Astrocyte of the spinal cord (primary cell): ENCODE data around the gene SPTSSA.
"Not testable (repeated sequence)": the region's sequence is repeated elsewhere in the genome, so short reads cannot be mapped to it uniquely, and the experiment has no call there.

Experiments used
- DNase-seq: peaks from one replicate; pipeline ENCODE4 v3.0.0; 2011; ENCODE audit warnings: low read depth, low spot score
- H3K4me3 ChIP-seq: 2 replicates; pipeline ENCODE4 v1.5.1; 2011; ENCODE audit warnings: low read depth, mild to moderate bottlenecking, low read length, moderate library complexity
- in situ Hi-C: cut with HindIII; loops from 2 replicates; pipeline ENCODE4 v1.10.0; 2017; ENCODE audit warnings: low sequenced_read_pairs
- TF ChIP-seq, protein P1 (sequence below): IDR thresholded peaks from 2 replicates; pipeline ENCODE4 v1.5.1; 2012; ENCODE audit warnings: low read depth, mild to moderate bottlenecking, low read length, inconsistent platforms

Gene SPTSSA

DNA sequence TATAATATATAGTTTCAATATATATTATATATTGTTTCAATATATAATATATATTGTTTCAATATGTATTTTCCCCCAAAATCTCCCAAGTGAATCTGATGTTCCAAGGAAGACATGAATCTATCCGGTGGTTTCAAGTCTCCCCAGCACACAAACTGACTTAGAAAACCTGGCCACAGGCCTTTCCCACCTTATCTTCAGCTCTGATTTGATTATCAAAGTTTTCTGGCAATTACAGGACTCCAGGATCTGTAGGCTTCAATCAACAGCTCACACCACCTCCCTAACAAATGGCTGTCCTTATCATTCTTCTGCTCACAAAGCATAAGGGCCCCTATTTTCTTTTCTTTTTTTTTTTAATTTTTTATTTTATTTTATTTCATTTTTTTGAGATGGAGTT lies 22.7 kb upstream of the SPTSSA start:
- no peak overlapping the region for H3K4me3 ChIP-seq
- in situ Hi-C loops = no loop called here
- TF ChIP-seq, protein P1, sequence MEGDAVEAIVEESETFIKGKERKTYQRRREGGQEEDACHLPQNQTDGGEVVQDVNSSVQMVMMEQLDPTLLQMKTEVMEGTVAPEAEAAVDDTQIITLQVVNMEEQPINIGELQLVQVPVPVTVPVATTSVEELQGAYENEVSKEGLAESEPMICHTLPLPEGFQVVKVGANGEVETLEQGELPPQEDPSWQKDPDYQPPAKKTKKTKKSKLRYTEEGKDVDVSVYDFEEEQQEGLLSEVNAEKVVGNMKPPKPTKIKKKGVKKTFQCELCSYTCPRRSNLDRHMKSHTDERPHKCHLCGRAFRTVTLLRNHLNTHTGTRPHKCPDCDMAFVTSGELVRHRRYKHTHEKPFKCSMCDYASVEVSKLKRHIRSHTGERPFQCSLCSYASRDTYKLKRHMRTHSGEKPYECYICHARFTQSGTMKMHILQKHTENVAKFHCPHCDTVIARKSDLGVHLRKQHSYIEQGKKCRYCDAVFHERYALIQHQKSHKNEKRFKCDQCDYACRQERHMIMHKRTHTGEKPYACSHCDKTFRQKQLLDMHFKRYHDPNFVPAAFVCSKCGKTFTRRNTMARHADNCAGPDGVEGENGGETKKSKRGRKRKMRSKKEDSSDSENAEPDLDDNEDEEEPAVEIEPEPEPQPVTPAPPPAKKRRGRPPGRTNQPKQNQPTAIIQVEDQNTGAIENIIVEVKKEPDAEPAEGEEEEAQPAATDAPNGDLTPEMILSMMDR = no peak
- no peak for DNase-seq

DNA sequence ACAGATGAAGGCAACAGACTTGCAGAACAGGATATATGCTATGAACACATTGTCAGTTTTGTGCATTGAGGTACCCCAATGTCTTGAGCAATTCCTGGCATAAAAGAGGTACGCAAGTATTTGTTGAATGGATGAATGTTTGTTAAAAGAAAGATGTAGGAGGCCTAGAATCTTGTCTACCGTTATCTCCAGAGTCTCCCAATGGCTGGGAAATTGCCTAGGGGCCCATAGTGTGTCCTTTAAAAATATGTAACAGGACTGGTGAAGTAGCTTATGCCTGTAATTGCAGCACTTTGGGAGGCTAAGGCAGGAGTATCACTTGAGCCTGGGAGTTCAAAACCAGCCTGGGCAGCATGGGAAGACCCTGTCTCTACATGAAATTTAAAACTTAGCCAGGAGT lies 20.4 kb upstream of the SPTSSA start:
- no peak for DNase-seq
- TF ChIP-seq, protein P1 = no peak
- in situ Hi-C loops = no loop called here
- H3K4me3 ChIP-seq = no peak overlapping the region

DNA sequence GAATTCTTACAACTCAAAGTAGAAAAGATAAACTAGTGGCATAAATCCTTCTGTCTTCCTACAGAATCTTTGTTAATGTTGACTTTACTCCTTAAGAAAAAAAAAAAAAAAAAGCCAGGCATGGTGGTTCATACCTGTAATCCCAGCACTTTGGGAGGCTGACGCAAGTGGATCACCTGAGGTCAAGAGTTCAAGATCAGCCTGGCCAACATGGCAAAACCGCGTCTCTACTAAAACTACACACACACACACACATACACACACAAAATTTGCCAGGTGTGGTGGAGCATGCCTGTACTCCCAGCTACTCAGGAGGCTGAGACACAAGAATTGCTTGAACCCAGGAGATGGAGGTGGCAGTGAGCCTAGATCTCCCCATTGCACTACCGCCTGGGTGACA lies 17.7 kb upstream of the SPTSSA start:
- in situ Hi-C loops = no loop called here
- no peak for DNase-seq
- no peak overlapping the region for H3K4me3 ChIP-seq
- TF ChIP-seq, protein P1 = no peak

DNA sequence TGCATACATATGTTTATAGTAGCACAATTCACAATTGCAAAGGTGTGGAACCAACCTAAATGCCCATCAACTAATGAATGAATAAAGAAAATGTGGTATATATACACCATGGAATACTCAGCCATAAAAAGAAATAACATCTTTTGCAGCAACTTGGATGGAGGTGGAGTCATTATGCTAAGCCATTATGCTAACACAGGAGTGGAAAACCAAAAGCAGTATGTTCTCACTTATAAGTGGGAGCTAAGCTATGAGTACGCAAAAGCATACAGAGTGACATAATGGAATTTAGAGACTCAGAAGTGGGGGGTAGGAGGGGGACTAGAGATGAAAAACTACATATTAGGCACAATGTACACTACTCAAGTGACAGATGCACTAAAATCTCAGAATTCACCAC lies 16.2 kb upstream of the SPTSSA start:
- DNase-seq = no peak
- in situ Hi-C loops = no loop called here
- H3K4me3 ChIP-seq = no peak overlapping the region
- TF ChIP-seq, protein P1 = no peak

DNA sequence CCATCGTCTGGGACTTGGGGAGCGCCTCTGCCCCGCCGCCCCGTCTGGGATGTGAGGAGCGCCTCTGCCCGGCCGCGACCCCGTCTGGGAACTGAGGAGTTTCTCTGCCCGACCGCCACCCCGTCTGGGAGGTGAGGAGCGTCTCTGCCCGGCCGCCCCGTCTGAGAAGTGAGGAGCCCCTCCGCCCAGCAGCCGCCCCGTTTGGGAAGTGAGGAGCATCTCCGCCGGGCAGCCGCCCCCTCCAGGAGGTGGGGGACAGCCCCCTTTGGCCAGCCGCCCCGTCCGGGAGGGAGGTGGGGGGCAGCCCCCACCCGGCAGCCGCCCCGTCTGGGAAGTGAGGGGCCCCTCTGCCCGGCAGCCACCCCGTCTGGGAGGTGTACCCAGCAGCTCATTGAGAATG lies 14.0 kb upstream of the SPTSSA start:
- DNase-seq, H3K4me3 ChIP-seq, in situ Hi-C loops: not testable (repeated sequence)

DNA sequence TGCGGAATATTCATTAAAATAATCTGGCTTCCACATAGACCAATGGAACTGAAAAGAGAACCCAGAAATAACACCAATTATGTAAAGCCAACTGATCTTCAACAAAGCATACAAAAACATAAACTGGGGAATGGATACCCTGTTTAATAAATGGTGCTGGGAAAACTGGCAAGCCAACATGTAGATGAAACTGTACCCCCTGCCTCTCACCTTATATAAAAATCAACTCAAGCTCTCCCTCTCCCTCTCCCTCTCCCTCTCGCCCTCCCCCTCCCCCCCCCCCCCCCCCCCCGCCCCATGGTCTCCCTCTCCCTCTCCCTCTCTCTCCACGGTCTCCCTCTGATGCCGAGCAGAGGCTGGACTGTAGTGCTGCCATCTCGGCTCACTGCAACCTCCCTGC lies 13.1 kb upstream of the SPTSSA start:
- no peak for DNase-seq
- H3K4me3 ChIP-seq = no peak overlapping the region
- in situ Hi-C loops = no loop called here
- TF ChIP-seq, protein P1 = no peak

DNA sequence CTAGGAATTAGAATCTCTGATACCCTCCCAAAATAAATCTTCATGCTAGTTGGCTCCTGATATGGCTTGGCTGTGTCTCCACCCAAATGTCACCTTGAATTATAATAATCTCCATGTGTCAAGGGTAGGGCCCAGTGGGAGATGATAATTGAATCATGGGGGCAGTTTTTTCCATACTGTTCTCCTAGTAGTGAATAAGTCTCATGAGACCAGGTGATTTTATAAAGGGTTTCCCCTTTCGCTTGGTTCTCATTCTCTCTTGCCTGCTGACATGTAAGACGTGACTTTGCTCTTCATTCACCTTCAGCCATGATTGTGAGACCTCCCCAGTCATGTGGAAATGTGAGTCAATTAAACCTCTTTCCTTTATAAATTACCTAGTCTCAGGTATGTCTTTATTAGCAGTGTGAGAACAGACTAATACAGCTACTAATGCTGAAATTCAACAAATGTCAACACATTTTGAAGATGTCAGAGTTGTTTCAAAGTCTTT lies 12.2 kb upstream of the SPTSSA start:
- no peak overlapping the region for H3K4me3 ChIP-seq
- in situ Hi-C loops = no loop called here
- TF ChIP-seq, protein P1 = no peak
- DNase-seq = no peak
